MV-4-11 (cell line): Measurements from ENCODE around the gene RXFP1.
A peak's percentile ranks its signal among the peaks of the same experiment; 100 is the strongest.

Experiments
- DNase-seq: peaks from one replicate; lab custom pipeline; 2025; lab: John Stamatoyannopoulos, UW

The RXFP1 gene

GRCh38 chr4:158671915-158672806, 150.5 kb downstream of the RXFP1 start, which contains the start of gene ETFDH:
ETFDH (plus strand) TSS chr4:158672296; CDS start chr4:158672457, 161 bp downstream.
- DNase-seq = peak; percentile 100

- no peak for DNase-seq
Observed at GRCh38 chr4:158673633-158674032, 152.0 kb downstream of the RXFP1 start.

GRCh38 chr4:158676076-158676475, 154.4 kb downstream of the RXFP1 start:
- no peak for DNase-seq

GRCh38 chr4:158678767-158679166, 157.1 kb downstream of the RXFP1 start:
- no peak for DNase-seq

- DNase-seq = no peak
Observed at GRCh38 chr4:158681629-158682028, 159.9 kb downstream of the RXFP1 start.

GRCh38 chr4:158682066-158682465, 160.4 kb downstream of the RXFP1 start:
- DNase-seq = no peak

GRCh38 chr4:158688813-158689212, 167.1 kb downstream of the RXFP1 start:
- no peak for DNase-seq
